Common myeloid progenitor, CD34-positive (primary cell): ENCODE results near the gene PRKN.
A peak's percentile ranks its signal among the peaks of the same experiment; 100 is the strongest.

ENCODE experiments used
- CTCF ChIA-PET: fragments of 350-600 bp; sonication (Branson Sonifier 250); formaldehyde crosslinking; loops from one replicate; lab custom pipeline; 2021; ENCODE audit warnings: antibody characterized with exemption; lab: Charles Lee
- POLR2A ChIA-PET: fragments of 350-600 bp; sonication (Branson Sonifier 250); formaldehyde crosslinking; loops from one replicate; lab custom pipeline; 2021; ENCODE audit warnings: antibody characterized with exemption; lab: Charles Lee
- DNase-seq, 3 donors: peaks; one replicate each; pipeline versions ENCODE4 v3.0.0 to v3.0.0-alpha.2; 2013
- H3K27ac ChIP-seq, 2 experiments: 1 replicate in 1 of 2; 2 replicates in 1 of 2; pipeline ENCODE4 v1.7.0; 2013; ENCODE audit warnings: inconsistent platforms in 2 of 2, low read length in 2 of 2, mild to moderate bottlenecking in 2 of 2, low read depth in 1 of 2, moderate library complexity in 1 of 2; ENCODE audit not compliant: severe bottlenecking in 2 of 2, insufficient read depth in 1 of 2, poor library complexity in 1 of 2
- H3K27me3 ChIP-seq, 5 experiments: replicated peaks in 2 of 5; 1 replicate in 3 of 5; 2 replicates in 2 of 5; pipeline versions ENCODE4 v1.6.1 to v1.7.0; 2013; ENCODE audit warnings: low read length in 4 of 5, mild to moderate bottlenecking in 2 of 5, moderate library complexity in 2 of 5, inconsistent platforms in 1 of 5; ENCODE audit not compliant: insufficient read depth in 5 of 5, control insufficient read depth in 4 of 5
- H3K36me3 ChIP-seq, 4 experiments: 1 replicate in 2 of 4; 2 replicates in 2 of 4; pipeline versions ENCODE4 v1.6.1 to v1.7.0; 2013; ENCODE audit warnings: low read length in 3 of 4, control low read depth in 1 of 4, mild to moderate bottlenecking in 1 of 4; ENCODE audit not compliant: control insufficient read depth in 4 of 4, insufficient read depth in 4 of 4
- H3K4me1 ChIP-seq, 4 experiments: 1 replicate in 3 of 4; 2 replicates in 1 of 4; pipeline versions ENCODE4 v1.6.1 to v1.7.1; 2013; ENCODE audit warnings: low read length in 3 of 4, mild to moderate bottlenecking in 3 of 4, control low read depth in 1 of 4, inconsistent platforms in 1 of 4, moderate library complexity in 1 of 4; ENCODE audit not compliant: control insufficient read depth in 4 of 4, insufficient read depth in 4 of 4; ENCODE audit errors: control extremely low read depth in 1 of 4
- H3K4me3 ChIP-seq, 7 experiments: 1 replicate in 4 of 7; 2 replicates in 3 of 7; pipeline versions ENCODE4 v1.5.1 to v1.7.0; 2013; ENCODE audit warnings: mild to moderate bottlenecking in 7 of 7, low read length in 6 of 7, moderate library complexity in 6 of 7, inconsistent platforms in 2 of 7, low read depth in 2 of 7, control low read depth in 1 of 7; ENCODE audit not compliant: insufficient read depth in 4 of 7, control insufficient read depth in 1 of 7; ENCODE audit errors: extremely low read depth in 1 of 7
- H3K9me3 ChIP-seq, 5 experiments: 1 replicate in 4 of 5; 2 replicates in 1 of 5; pipeline versions ENCODE4 v1.6.1 to v1.7.1; 2013; ENCODE audit warnings: low read length in 4 of 5, mild to moderate bottlenecking in 2 of 5, inconsistent platforms in 1 of 5, low read depth in 1 of 5, moderate library complexity in 1 of 5; ENCODE audit not compliant: control insufficient read depth in 4 of 5, insufficient read depth in 2 of 5; ENCODE audit errors: control extremely low read depth in 1 of 5
- WGBS: methylation state at CpG from one replicate; pipeline ENCODE4 v1.1.5; 2013; ENCODE audit not compliant: insufficient coverage; 5-methylcytosine and 5-hydroxymethylcytosine counted together

The PRKN gene

DNA sequence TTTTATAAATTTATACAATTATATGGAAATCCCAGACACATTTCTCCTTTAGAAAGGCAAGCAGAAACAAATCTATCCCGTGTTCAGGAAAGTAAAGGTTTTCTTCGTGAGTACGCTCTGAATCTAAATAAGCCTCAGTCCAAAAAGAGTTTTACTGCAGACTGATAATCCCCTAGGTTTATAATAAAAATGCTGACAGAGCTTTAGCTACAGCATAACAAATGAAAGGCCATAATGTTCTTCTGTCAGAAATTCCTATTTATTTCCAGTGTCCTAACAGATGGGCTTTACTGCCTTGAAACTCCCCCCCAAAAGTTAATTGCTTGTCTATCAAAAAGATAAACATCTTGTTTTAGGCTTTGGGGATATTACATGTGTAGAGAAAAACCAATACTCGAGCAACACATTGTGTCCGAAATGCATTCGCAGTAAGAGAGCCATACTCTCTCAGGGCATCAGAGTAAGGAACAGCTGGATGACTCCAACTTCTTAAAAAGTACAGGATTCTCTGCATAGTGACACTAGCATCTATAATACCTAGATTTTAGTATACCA is 109.0 kb downstream of the PRKN start:
- H3K36me3 ChIP-seq, result no peaks in the 10 kb centered on the region
- no peak overlapping the region for H3K4me3 ChIP-seq
- H3K27me3 ChIP-seq, result no peaks in the 10 kb centered on the region
- no peaks in the 10 kb centered on the region for H3K9me3 ChIP-seq
- no peak overlapping the region for H3K27ac ChIP-seq
- CTCF ChIA-PET, result interaction anchor here (1.2 kb wide), 1 partner anchor 15 kb away, joined by 3 read pairs; no protein-coding TSS in a partner anchor
- POLR2A ChIA-PET, result no interaction called here
- H3K4me1 ChIP-seq, result peaks cover 0 to 6% (median 1%) of the 10 kb centered on the region in 4 experiments
- no peak for DNase-seq
- WGBS, result 100% methylated on average over 6 of the region's 6 CpGs

DNA sequence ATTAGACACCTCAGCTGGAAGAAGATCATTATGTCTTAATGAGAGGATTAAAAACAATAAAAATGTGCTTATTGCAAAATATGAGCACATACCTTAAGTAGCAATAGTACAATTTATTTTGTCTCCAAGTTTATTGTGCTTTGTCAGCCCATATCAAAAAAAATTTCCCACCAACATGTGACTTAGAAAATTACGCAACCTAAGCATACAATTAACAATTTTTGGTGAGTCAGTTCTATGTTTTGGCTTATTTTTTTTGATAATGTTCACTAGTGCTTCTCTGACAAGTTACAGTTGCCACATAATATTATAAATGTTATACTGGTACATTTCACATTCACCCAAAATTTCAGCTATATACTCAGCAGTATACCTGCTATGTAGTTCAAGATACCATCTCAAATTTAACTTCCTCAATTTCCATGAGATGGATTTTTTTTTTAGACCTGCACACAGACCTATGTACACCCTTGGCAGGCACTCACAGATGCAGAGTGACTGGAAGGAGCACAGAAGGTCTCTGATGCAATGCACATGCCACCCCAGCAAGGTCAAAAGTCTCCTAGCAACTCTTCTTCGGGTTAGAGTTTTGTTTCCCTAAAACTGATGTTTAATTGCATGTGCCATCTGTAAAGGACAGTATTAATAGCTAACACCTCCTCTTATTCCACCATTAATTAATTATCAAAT is 112.4 kb downstream of the PRKN start:
- POLR2A ChIA-PET, result interaction anchor here (0.7 kb wide), 1 partner anchor 72 kb away, joined by 4 read pairs; no protein-coding TSS in a partner anchor

GRCh38 chr6:162613310-162613709 is 114.3 kb downstream of the PRKN start:
- Histone ChIP-seq H3K9me3 (no peaks in the 10 kb centered on the region), H3K27me3 (no peaks in the 10 kb centered on the region), H3K4me3 (no peak overlapping the region), H3K36me3 (no peaks in the 10 kb centered on the region), H3K4me1 (peaks cover 0 to 6% (median 1%) of the 10 kb centered on the region in 4 experiments), H3K27ac (no peak overlapping the region)
- DNase-seq, result no peak
- CTCF ChIA-PET, result no interaction called here
- POLR2A ChIA-PET, result no interaction called here
- WGBS, result 100% methylated on average over 2 of the region's 2 CpGs

More for the DNA sequence above, 112.4 kb downstream of the PRKN start:
- Histone ChIP-seq H3K27ac (no peak overlapping the region), H3K36me3 (no peaks in the 10 kb centered on the region), H3K4me1 (peaks cover 0 to 6% (median 1%) of the 10 kb centered on the region in 4 experiments), H3K27me3 (no peaks in the 10 kb centered on the region), H3K4me3 (no peak overlapping the region), H3K9me3 (no peaks in the 10 kb centered on the region)
- CTCF ChIA-PET, result no interaction called here
- WGBS, result no CpG with 5 or more reads among the region's 2 CpGs
- DNase-seq, result peak; percentile 12 to 73 (median 62)

DNA sequence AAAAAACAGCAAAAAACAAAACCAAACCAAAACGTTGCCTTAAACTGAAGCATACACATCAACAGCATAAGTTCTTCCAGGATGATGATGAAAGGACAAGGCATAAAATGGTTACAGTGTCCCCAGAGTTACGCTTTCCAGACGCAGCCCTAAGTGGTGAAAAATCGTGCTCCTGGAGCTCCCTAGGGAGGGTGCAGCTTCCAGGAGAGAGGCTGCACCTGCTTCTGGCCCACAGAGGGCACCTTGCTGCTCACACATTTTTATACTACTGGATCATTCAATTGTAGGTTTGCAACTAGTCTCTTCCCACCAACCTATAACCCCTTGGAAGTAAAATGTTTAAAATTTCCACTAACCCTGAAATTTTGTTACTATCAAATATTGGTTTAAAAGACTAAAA is 115.0 kb downstream of the PRKN start:
- ChIA-PET POLR2A (no interaction called here), CTCF (no interaction called here)
- Histone ChIP-seq H3K4me1 (peaks cover 0 to 6% (median 1%) of the 10 kb centered on the region in 4 experiments), H3K9me3 (no peaks in the 10 kb centered on the region), H3K27ac (no peak overlapping the region), H3K36me3 (no peaks in the 10 kb centered on the region), H3K4me3 (no peak overlapping the region), H3K27me3 (no peaks in the 10 kb centered on the region)
- DNase-seq, result no peak
- WGBS, result 100% methylated on average over 3 of the region's 4 CpGs

- no CpG with 5 or more reads among the region's 5 CpGs for WGBS
- H3K4me3 ChIP-seq, result no peak overlapping the region
- no peaks in the 10 kb centered on the region for H3K9me3 ChIP-seq
- ChIA-PET CTCF (no interaction called here), POLR2A (no interaction called here)
- DNase-seq, result no peak
- H3K27ac ChIP-seq, result no peak overlapping the region
- peaks cover 0 to 4% (median under 1%) of the 10 kb centered on the region in 4 experiments for H3K4me1 ChIP-seq
- no peaks in the 10 kb centered on the region for H3K27me3 ChIP-seq
- H3K36me3 ChIP-seq, result no peaks in the 10 kb centered on the region
Measured at GRCh38 chr6:162610351-162610750, 117.2 kb downstream of the PRKN start.

DNA sequence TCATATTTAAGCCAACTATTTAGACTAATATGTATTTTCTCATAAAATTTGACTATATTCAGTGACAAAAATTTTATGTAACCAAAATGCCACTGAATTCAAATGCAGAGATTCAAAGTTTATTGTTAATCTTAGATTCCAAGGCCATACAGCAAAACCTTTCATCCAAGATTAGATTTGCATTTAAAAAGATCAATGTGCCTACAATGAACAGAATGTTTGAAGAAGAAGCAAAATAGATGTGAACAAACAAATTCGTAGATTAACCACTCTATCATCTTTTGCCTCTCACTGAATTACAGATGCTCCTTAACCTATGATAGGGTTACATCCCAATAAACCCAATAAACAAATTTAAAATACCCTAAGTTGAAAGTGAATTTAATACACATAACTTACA is 121.7 kb downstream of the PRKN start:
- no peaks in the 10 kb centered on the region for H3K36me3 ChIP-seq
- H3K4me1 ChIP-seq, result no peaks in the 10 kb centered on the region
- H3K9me3 ChIP-seq, result no peaks in the 10 kb centered on the region
- no peaks in the 10 kb centered on the region for H3K27me3 ChIP-seq
- ChIA-PET CTCF (no interaction called here), POLR2A (no interaction called here)
- WGBS, result no CpG with 5 or more reads among the region's 1 CpG
- H3K27ac ChIP-seq, result no peak overlapping the region
- H3K4me3 ChIP-seq, result no peak overlapping the region
- no peak for DNase-seq

GRCh38 chr6:162603231-162604015 is 124.1 kb downstream of the PRKN start:
- DNase-seq, result no peak
- Histone ChIP-seq H3K9me3 (no peaks in the 10 kb centered on the region), H3K27ac (no peak overlapping the region), H3K4me3 (no peak overlapping the region), H3K27me3 (no peaks in the 10 kb centered on the region), H3K36me3 (no peaks in the 10 kb centered on the region), H3K4me1 (no peaks in the 10 kb centered on the region)
- 100% methylated on average over 9 of the region's 13 CpGs for WGBS
- ChIA-PET CTCF (interaction anchor here (0.9 kb wide), 1 partner anchor 15 kb away, joined by 3 read pairs; no protein-coding TSS in a partner anchor), POLR2A (no interaction called here)
